Ovary (tissue), 9 donors: Measurements from ENCODE around the gene SIRT5. TPM values are rescaled to one million over a fixed set of nuclear protein-coding genes. Genes with fewer than 3 reads are reported as not detected.

Experiments used
- DNase-seq, 5 donors: peaks; one replicate each; pipeline ENCODE4 v3.0.0-alpha.2; 2019 to 2020
- H3K27ac ChIP-seq, 2 donors: fragments of 200-600 bp; one replicate each; pipeline versions ENCODE4 v1.5.1 to v1.8.0; 2019 to 2022
- H3K27me3 ChIP-seq: fragments of 200-600 bp; one replicate; pipeline ENCODE4 v1.8.0; 2022
- H3K36me3 ChIP-seq: fragments of 200-600 bp; sonication (generic); one replicate; pipeline ENCODE4 v1.5.1; 2019
- H3K4me1 ChIP-seq: one replicate; pipeline ENCODE4 v1.8.1; 2013; ENCODE audit warnings: mild to moderate bottlenecking, moderate library complexity; ENCODE audit not compliant: insufficient read depth
- H3K4me3 ChIP-seq: fragments of 200-600 bp; sonication (generic); one replicate; pipeline ENCODE4 v1.5.1; 2017
- H3K9me3 ChIP-seq, 2 donors: fragments of 200-600 bp in 1 of 2; sonication (generic) in 1 of 2; one replicate each; pipeline versions ENCODE4 v1.5.1 to v1.8.1; 2013 to 2019; ENCODE audit warnings: mild to moderate bottlenecking in 1 of 2, moderate library complexity in 1 of 2
- CTCF ChIP-seq, 3 donors: fragments of 450-650 bp in 2 of 3; fragments of 200-600 bp in 1 of 3; IDR thresholded peaks; one replicate each; pipeline versions ENCODE4 v1.5.1 to v1.8.0; 2016 to 2022; ENCODE audit warnings: antibody characterized with exemption in 3 of 3, mild to moderate bottlenecking in 1 of 3
- EP300 ChIP-seq: sonication (generic); formaldehyde crosslinking; IDR thresholded peaks from one replicate; pipeline ENCODE4 v1.6.1; 2017; ENCODE audit warnings: antibody characterized with exemption
- POLR2A ChIP-seq: fragments of 450-650 bp; IDR thresholded peaks from one replicate; pipeline ENCODE4 v1.6.1; 2017; ENCODE audit warnings: antibody characterized with exemption, mild to moderate bottlenecking, moderate library complexity
- WGBS, 3 donors: extraction: QIAGEN DNeasy Blood & Tissue Kit in 1 of 3; methylation state at CpG; one replicate each; pipeline versions ENCODE4 v1.1.5 to v1.1.7; 2013 to 2017; 5-methylcytosine and 5-hydroxymethylcytosine counted together
- intact Hi-C, 4 donors: fragments of 100-400 bp; cut with DNase I; formaldehyde crosslinking; loops; one replicate each; pipeline versions ENCODE4 v1.11.0 to v1.15.1; 2022 to 2023
- polyA plus RNA-seq, 2 donors: library from polyadenylated mRNA; stranded (reverse); fragments of 200-250 nt in 1 of 2; fragments of 350-450 nt in 1 of 2; fragmentation: Illumina TruSeq in 1 of 2; extraction: RNeasy Lipid Tissue Mini Kit (QIAGEN cat#74804) in 1 of 2; gene quantifications; one replicate each; pipeline ENCODE4 v1.2.3, GENCODE V29; 2013 to 2014
- total RNA-seq, 7 donors: library from RNA; depleted of rRNA in 2 of 7; stranded (reverse); fragments of >200 nt in 2 of 7; fragmentation: NEBNext Ultra II Directional in 3 of 7; extraction: Animal tissue kit (Norgen Biotek cat#: 25700) in 3 of 7; gene quantifications; one replicate each; pipeline versions ENCODE4 v1.1.0 to v1.2.4, GENCODE V29; 2016 to 2023
- donor health status: DM: no; HTN: no; CAD: no; lungs with moderate emphysema.
- donor health status: DM: no; HTN: no; CAD: no.
- donor health status: Bipolar disorder and iron deficiency.
- donor health status: DM: yes; HTN: yes; CAD: no.
- donor health status: DM: no; HTN: no; CAD: no.
- donor health status: DM: yes; HTN: yes; CAD: no.

Gene SIRT5
- total and polyA plus RNA-seq, 9 donors = 7.3 to 22.2 (median 13.0) TPM

GRCh38 chr6:13593103-13593502 lies 18.7 kb downstream of the SIRT5 start:
- H3K36me3 ChIP-seq = no peaks in the 10 kb centered on the region
- 79 to 87% (median 80%) methylated on average over 6 of the region's 6 CpGs for WGBS, 3 donors
- H3K9me3 ChIP-seq = no peaks in the 10 kb centered on the region
- H3K4me3 ChIP-seq = no peak overlapping the region
- H3K27ac ChIP-seq = no peak overlapping the region
- intact Hi-C loops = no loop called here
- no peaks in the 10 kb centered on the region for H3K4me1 ChIP-seq
- DNase-seq = no peak
- no peaks in the 10 kb centered on the region for H3K27me3 ChIP-seq
- no peak for TF ChIP-seq CTCF (IDR thresholded peaks at IDR 0.05)
- no peak for TF ChIP-seq EP300
- TF ChIP-seq POLR2A = no peak

- H3K36me3 ChIP-seq = no peaks in the 10 kb centered on the region
- no peaks in the 10 kb centered on the region for H3K4me1 ChIP-seq
- 83 to 87% (median 86%) methylated on average over 6 of the region's 6 CpGs for WGBS, 3 donors
- no peak overlapping the region for H3K27ac ChIP-seq
- intact Hi-C loops = no loop called here
- no peak for DNase-seq
- no peak overlapping the region for H3K4me3 ChIP-seq
- H3K27me3 ChIP-seq = no peaks in the 10 kb centered on the region
- TF ChIP-seq EP300 = no peak
- no peak for TF ChIP-seq CTCF (IDR thresholded peaks at IDR 0.05)
- TF ChIP-seq POLR2A = no peak
- H3K9me3 ChIP-seq = no peaks in the 10 kb centered on the region
Observed at GRCh38 chr6:13593720-13594119, 19.3 kb downstream of the SIRT5 start.

- Histone ChIP-seq H3K27ac (no peak overlapping the region), H3K36me3 (no peaks in the 10 kb centered on the region), H3K27me3 (no peaks in the 10 kb centered on the region), H3K4me1 (no peaks in the 10 kb centered on the region), H3K9me3 (no peaks in the 10 kb centered on the region), H3K4me3 (no peak overlapping the region)
- no peak for DNase-seq
- no peak for TF ChIP-seq POLR2A
- no peak for TF ChIP-seq EP300
- no peak for TF ChIP-seq CTCF (IDR thresholded peaks at IDR 0.05)
- intact Hi-C loops = no loop called here
- WGBS, 3 donors = 88 to 95% (median 93%) methylated on average over 4 of the region's 4 CpGs
Observed at GRCh38 chr6:13597073-13597472, 22.7 kb downstream of the SIRT5 start.

GRCh38 chr6:13600036-13600435 lies 25.6 kb downstream of the SIRT5 start:
- intact Hi-C loops = no loop called here
- H3K36me3 ChIP-seq = no peaks in the 10 kb centered on the region
- no peaks in the 10 kb centered on the region for H3K9me3 ChIP-seq
- H3K4me3 ChIP-seq = no peak overlapping the region
- DNase-seq = no peak
- 93 to 94% (median 94%) methylated on average over 6 of the region's 6 CpGs for WGBS, 3 donors
- TF ChIP-seq EP300 = no peak
- no peaks in the 10 kb centered on the region for H3K27me3 ChIP-seq
- H3K4me1 ChIP-seq = no peaks in the 10 kb centered on the region
- H3K27ac ChIP-seq = no peak overlapping the region

GRCh38 chr6:13604135-13604534 lies 29.7 kb downstream of the SIRT5 start:
- Histone ChIP-seq H3K27ac (no peak overlapping the region), H3K27me3 (no peaks in the 10 kb centered on the region), H3K9me3 (no peaks in the 10 kb centered on the region), H3K36me3 (no peaks in the 10 kb centered on the region), H3K4me3 (no peak overlapping the region), H3K4me1 (no peaks in the 10 kb centered on the region)
- intact Hi-C loops = no loop called here
- WGBS, 3 donors = 90 to 94% (median 90%) methylated on average over 4 of the region's 4 CpGs
- TF ChIP-seq POLR2A = no peak
- no peak for TF ChIP-seq CTCF (IDR thresholded peaks at IDR 0.05)
- no peak for TF ChIP-seq EP300
- no peak for DNase-seq
